Keratinocyte (primary cell): Measurements from ENCODE around the gene DCAF8. TPM values are rescaled to one million over a fixed set of nuclear protein-coding genes. Genes with fewer than 3 reads are reported as not detected.

Experiments used
- DNase-seq: peaks from one replicate; pipeline ENCODE4 v3.0.0-alpha.2; 2011; ENCODE audit warnings: low read depth, missing footprints, low spot score
- FAIRE-seq: peaks from 2 replicates; lab custom pipeline; 2011; peaks lifted over from hg19 to GRCh38; lab: Jason Lieb, UNC
- H2AFZ ChIP-seq: 2 replicates; pipeline ENCODE4 v1.6.0; 2012; ENCODE audit warnings: low read length, control low read depth, inconsistent platforms; ENCODE audit not compliant: control insufficient read depth
- H3K27ac ChIP-seq: 2 replicates; pipeline ENCODE4 v1.5.1; 2011; ENCODE audit warnings: low read length; ENCODE audit not compliant: control insufficient read depth, insufficient read depth
- H3K27me3 ChIP-seq: 3 replicates; pipeline ENCODE4 v1.6.0; 2011; ENCODE audit warnings: low read length; ENCODE audit not compliant: control insufficient read depth, insufficient read depth; ENCODE audit errors: extremely low read depth
- H3K36me3 ChIP-seq, 2 experiments: 2 replicates in 1 of 2; 3 replicates in 1 of 2; pipeline ENCODE4 v1.5.1; 2011; ENCODE audit warnings: low read length in 2 of 2, mild to moderate bottlenecking in 1 of 2; ENCODE audit not compliant: control insufficient read depth in 2 of 2, insufficient read depth in 2 of 2; ENCODE audit errors: extremely low read depth in 1 of 2
- H3K4me1 ChIP-seq: 3 replicates; pipeline ENCODE4 v1.5.1; 2011; ENCODE audit warnings: low read length; ENCODE audit not compliant: control insufficient read depth, insufficient read depth; ENCODE audit errors: extremely low read depth
- H3K4me2 ChIP-seq: 3 replicates; pipeline ENCODE4 v1.6.0; 2011; ENCODE audit warnings: low read depth, low read length; ENCODE audit not compliant: control insufficient read depth, insufficient read depth; ENCODE audit errors: extremely low read depth
- H3K4me3 ChIP-seq, 3 experiments: fragments of 200-600 bp in 1 of 3; sonication (generic) in 1 of 3; 2 replicates in 2 of 3; 3 replicates in 1 of 3; pipeline ENCODE4 v1.5.1; 2011 to 2016; ENCODE audit warnings: low read length in 3 of 3, mild to moderate bottlenecking in 3 of 3, control low read depth in 2 of 3, inconsistent platforms in 1 of 3, low read depth in 1 of 3, mixed read lengths in 1 of 3, mixed run types in 1 of 3, moderate library complexity in 1 of 3; ENCODE audit not compliant: control insufficient read depth in 2 of 3, insufficient read depth in 2 of 3; ENCODE audit errors: extremely low read depth in 1 of 3
- H3K79me2 ChIP-seq: 2 replicates; pipeline ENCODE4 v1.6.0; 2012; ENCODE audit warnings: low read length; ENCODE audit not compliant: control insufficient read depth, insufficient read depth
- H3K9ac ChIP-seq: 3 replicates; pipeline ENCODE4 v1.6.0; 2011; ENCODE audit warnings: low read length; ENCODE audit not compliant: control insufficient read depth, insufficient read depth; ENCODE audit errors: extremely low read depth
- H3K9me1 ChIP-seq: 3 replicates; pipeline ENCODE4 v1.6.0; 2011; ENCODE audit warnings: low read length; ENCODE audit not compliant: control insufficient read depth, insufficient read depth; ENCODE audit errors: extremely low read depth
- H3K9me3 ChIP-seq: 2 replicates; pipeline ENCODE4 v1.5.1; 2012; ENCODE audit warnings: low read depth, low read length; ENCODE audit not compliant: control insufficient read depth
- H4K20me1 ChIP-seq: 3 replicates; pipeline ENCODE4 v1.6.0; 2011; ENCODE audit warnings: low read length; ENCODE audit not compliant: control insufficient read depth, insufficient read depth; ENCODE audit errors: extremely low read depth
- EZH2 ChIP-seq: IDR thresholded peaks from one replicate; pipeline ENCODE4 v1.6.1; 2012; ENCODE audit warnings: inconsistent platforms, mild to moderate bottlenecking, low read length, moderate library complexity
- dilution Hi-C: fragments of 300-500 bp; cut with MboI; formaldehyde crosslinking; loops from one replicate; pipeline ENCODE4 v1.7.0; 2020; ENCODE audit warnings: low sequenced_read_pairs; ENCODE audit not compliant: extremely low pct_ligation_motif_present
- polyA plus RNA-seq, 5 experiments: library from polyadenylated mRNA; depleted of rRNA in 3 of 5; stranded (reverse) in 3 of 5; stranded (forward) in 1 of 5; unstranded in 1 of 5; fragments of >200 nt; gene quantifications; 1 replicate in 1 of 5; 2 replicates in 3 of 5; 3 replicates in 1 of 5; pipeline versions ENCODE4 v1.2.1 to v1.2.3, GENCODE V29; 2011 to 2012; ENCODE audit warnings: missing spikeins in 2 of 5, low read depth in 1 of 5, low replicate concordance in 1 of 5
- TF ChIP-seq, protein P1 (sequence below), 3 experiments: IDR thresholded peaks in 1 of 3; conservative IDR thresholded peaks in 1 of 3; optimal IDR thresholded peaks in 1 of 3; 2 replicates in 2 of 3; 3 replicates in 1 of 3; pipeline versions ENCODE3 to v1.5.1; 2011; ENCODE audit warnings: low read length in 3 of 3, mild to moderate bottlenecking in 3 of 3, moderate library complexity in 2 of 3, control low read depth in 1 of 3, inconsistent platforms in 1 of 3; ENCODE audit not compliant: insufficient read depth in 2 of 3; ENCODE audit errors: extremely low read depth in 1 of 3

The DCAF8 gene
- polyA plus RNA-seq, 1 donor (not counting 4 experiments of a cell fraction or from before 2014, with no cell fraction given), result 81.2 TPM

DNA sequence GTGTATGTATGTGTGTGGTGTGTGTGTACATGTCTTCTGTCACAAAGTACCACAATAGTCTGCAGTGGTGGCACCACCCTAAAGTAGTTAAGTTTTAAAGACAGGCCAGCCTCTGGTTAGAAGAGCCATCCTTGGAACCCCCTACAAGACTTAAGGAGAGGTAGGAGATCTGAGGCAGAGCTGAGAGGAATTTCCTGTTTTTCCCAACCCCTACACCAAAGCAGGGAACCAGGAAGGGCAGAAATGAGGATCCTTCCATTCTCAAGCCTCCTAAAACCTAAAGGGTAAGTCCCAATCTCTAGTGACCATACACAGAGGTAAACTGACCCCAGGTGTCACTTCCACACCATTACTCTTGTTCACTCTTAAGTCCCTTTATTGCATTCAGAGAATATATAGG lies 46.0 kb downstream of the DCAF8 start:
- no peak overlapping the region for H3K9ac ChIP-seq
- H2AFZ ChIP-seq, result no peak overlapping the region
- peaks cover 39 to 47% of the 10 kb centered on the region in 2 experiments for H3K36me3 ChIP-seq
- TF ChIP-seq EZH2, result no peak
- TF ChIP-seq, protein P1, sequence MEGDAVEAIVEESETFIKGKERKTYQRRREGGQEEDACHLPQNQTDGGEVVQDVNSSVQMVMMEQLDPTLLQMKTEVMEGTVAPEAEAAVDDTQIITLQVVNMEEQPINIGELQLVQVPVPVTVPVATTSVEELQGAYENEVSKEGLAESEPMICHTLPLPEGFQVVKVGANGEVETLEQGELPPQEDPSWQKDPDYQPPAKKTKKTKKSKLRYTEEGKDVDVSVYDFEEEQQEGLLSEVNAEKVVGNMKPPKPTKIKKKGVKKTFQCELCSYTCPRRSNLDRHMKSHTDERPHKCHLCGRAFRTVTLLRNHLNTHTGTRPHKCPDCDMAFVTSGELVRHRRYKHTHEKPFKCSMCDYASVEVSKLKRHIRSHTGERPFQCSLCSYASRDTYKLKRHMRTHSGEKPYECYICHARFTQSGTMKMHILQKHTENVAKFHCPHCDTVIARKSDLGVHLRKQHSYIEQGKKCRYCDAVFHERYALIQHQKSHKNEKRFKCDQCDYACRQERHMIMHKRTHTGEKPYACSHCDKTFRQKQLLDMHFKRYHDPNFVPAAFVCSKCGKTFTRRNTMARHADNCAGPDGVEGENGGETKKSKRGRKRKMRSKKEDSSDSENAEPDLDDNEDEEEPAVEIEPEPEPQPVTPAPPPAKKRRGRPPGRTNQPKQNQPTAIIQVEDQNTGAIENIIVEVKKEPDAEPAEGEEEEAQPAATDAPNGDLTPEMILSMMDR (optimal IDR thresholded peaks at IDR 0.05 in 1 of 3, IDR thresholded peaks at IDR 0.05 in 1 of 3, conservative IDR thresholded peaks at IDR 0.05 in 1 of 3; ENCODE audit: extremely low read depth in 1 of 3, insufficient read depth in 2 of 3, low read length in 3 of 3), result no peak
- H3K27me3 ChIP-seq, result no peaks in the 10 kb centered on the region
- no peaks in the 10 kb centered on the region for H3K9me3 ChIP-seq
- DNase-seq (no peak), FAIRE-seq (peak; percentile 13)
- peaks cover 3% of the 10 kb centered on the region for H3K9me1 ChIP-seq
- no peak overlapping the region for H3K4me2 ChIP-seq
- peaks cover 3% of the 10 kb centered on the region for H3K79me2 ChIP-seq
- H3K27ac ChIP-seq, result peak overlapping the region; percentile 16
- peaks cover 39% of the 10 kb centered on the region for H3K4me1 ChIP-seq
- no peak overlapping the region for H3K4me3 ChIP-seq
- H4K20me1 ChIP-seq, result no peaks in the 10 kb centered on the region
- dilution Hi-C loops, result no loop called here

DNA sequence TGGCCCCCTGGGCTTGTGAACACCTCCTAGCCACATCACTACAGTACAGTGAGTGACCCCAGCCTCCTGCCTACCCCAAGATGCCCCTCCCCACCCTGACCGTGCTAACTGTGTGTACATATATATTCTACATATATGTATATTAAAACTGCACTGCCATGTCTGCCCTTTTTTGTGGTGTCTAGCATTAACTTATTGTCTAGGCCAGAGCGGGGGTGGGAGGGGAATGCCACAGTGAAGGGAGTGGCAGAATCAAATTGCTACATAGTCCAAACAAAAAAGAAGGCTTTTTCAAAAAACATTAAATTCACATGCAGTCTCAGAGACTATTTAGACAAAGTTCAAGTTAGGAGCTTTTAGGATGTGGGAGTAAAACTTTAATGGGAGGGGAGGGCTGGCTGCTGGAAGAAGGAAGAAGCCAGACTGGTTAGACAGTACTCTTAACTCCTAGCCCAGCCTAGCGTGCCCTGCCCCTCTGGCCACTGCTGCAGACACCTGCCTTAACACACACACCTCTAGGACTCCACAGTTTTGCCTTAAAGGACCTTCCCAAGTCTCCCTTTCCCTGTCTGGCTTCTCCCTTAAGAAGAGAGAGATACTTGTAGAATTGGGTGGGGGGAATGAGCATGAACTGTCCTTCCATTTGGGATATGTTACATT lies 47.7 kb downstream of the DCAF8 start:
- FAIRE-seq (no peak), DNase-seq (no peak)
- Histone ChIP-seq H3K4me1 (peaks cover 36% of the 10 kb centered on the region), H4K20me1 (peaks cover 3% of the 10 kb centered on the region), H3K27ac (no peak overlapping the region), H3K9ac (no peak overlapping the region), H2AFZ (no peak overlapping the region), H3K9me1 (peaks cover 3% of the 10 kb centered on the region), H3K27me3 (no peaks in the 10 kb centered on the region), H3K36me3 (peaks cover 51 to 56% of the 10 kb centered on the region in 2 experiments), H3K9me3 (no peaks in the 10 kb centered on the region), H3K79me2 (peaks cover 18% of the 10 kb centered on the region), H3K4me2 (no peak overlapping the region), H3K4me3 (no peak overlapping the region)
- no peak for TF ChIP-seq EZH2
- TF ChIP-seq, protein P1 (optimal IDR thresholded peaks at IDR 0.05 in 1 of 3, IDR thresholded peaks at IDR 0.05 in 1 of 3, conservative IDR thresholded peaks at IDR 0.05 in 1 of 3; ENCODE audit: extremely low read depth in 1 of 3, insufficient read depth in 2 of 3, low read length in 3 of 3), result no peak
- dilution Hi-C loops, result no loop called here
